ENCODE data around the gene RIT2.
"Not testable (repeated sequence)": the region's sequence is repeated elsewhere in the genome, so short reads cannot be mapped to it uniquely, and the experiment has no call there.

Gene RIT2

GRCh38 chr18:42746794-42747193 lies 368.7 kb downstream of the RIT2 start:
- DNase-seq (ENCODE audit: insufficient read length, low spot score) (no peak), FAIRE-seq (no peak)
- no peak for TF ChIP-seq CTCF (IDR thresholded peaks at IDR 0.05; ENCODE audit: insufficient read depth, missing control alignments)

GRCh38 chr18:42745931-42746330 lies 369.6 kb downstream of the RIT2 start:
- DNase-seq (ENCODE audit: insufficient read length, low spot score) (no peak), FAIRE-seq (no peak)
- no peak for TF ChIP-seq CTCF (IDR thresholded peaks at IDR 0.05; ENCODE audit: insufficient read depth, missing control alignments)

- FAIRE-seq (no peak), DNase-seq (ENCODE audit: insufficient read length, low spot score) (no peak)
- no peak for TF ChIP-seq CTCF (IDR thresholded peaks at IDR 0.05; ENCODE audit: insufficient read depth, missing control alignments)
Measured at GRCh38 chr18:42745171-42745570, 370.3 kb downstream of the RIT2 start.

GRCh38 chr18:42743373-42744138 lies 371.9 kb downstream of the RIT2 start:
- FAIRE-seq (no peak), DNase-seq (ENCODE audit: insufficient read length, low spot score) (no peak)
- TF ChIP-seq CTCF (IDR thresholded peaks at IDR 0.05; ENCODE audit: insufficient read depth, missing control alignments): no peak

- DNase-seq (ENCODE audit: insufficient read length, low spot score): no peak
- no peak for TF ChIP-seq CTCF (IDR thresholded peaks at IDR 0.05; ENCODE audit: insufficient read depth, missing control alignments)
- FAIRE-seq: no peak
Measured at GRCh38 chr18:42742969-42743368, 372.5 kb downstream of the RIT2 start.

- no peak for TF ChIP-seq CTCF (IDR thresholded peaks at IDR 0.05; ENCODE audit: insufficient read depth, missing control alignments)
- DNase-seq (ENCODE audit: insufficient read length, low spot score) (no peak), FAIRE-seq (no peak)
Measured at GRCh38 chr18:42742474-42742873, 373.0 kb downstream of the RIT2 start.

GRCh38 chr18:42741805-42742347 lies 373.6 kb downstream of the RIT2 start:
- FAIRE-seq; DNase-seq (ENCODE audit: insufficient read length, low spot score): not testable (repeated sequence)

- DNase-seq (ENCODE audit: insufficient read length, low spot score); FAIRE-seq: not testable (repeated sequence)
Measured at GRCh38 chr18:42741299-42741698, 374.2 kb downstream of the RIT2 start.

Data from D721Med (cell line).